ENCODE data around the gene TEP1. TPM values are rescaled to one million over a fixed set of nuclear protein-coding genes. Genes with fewer than 3 reads are reported as not detected.

The TEP1 gene
- total RNA-seq (10 to 100 TPM; 23.5 to 56.0 (median 43.6) TPM), polyA plus RNA-seq (1 to 10 TPM in 1 of 2 donors, under 1 TPM in 1; 0.74 to 6.3 TPM), total RNA-seq (86.8 reads per million, percentile 82 among the genes with 10 or more reads in this experiment)

DNA sequence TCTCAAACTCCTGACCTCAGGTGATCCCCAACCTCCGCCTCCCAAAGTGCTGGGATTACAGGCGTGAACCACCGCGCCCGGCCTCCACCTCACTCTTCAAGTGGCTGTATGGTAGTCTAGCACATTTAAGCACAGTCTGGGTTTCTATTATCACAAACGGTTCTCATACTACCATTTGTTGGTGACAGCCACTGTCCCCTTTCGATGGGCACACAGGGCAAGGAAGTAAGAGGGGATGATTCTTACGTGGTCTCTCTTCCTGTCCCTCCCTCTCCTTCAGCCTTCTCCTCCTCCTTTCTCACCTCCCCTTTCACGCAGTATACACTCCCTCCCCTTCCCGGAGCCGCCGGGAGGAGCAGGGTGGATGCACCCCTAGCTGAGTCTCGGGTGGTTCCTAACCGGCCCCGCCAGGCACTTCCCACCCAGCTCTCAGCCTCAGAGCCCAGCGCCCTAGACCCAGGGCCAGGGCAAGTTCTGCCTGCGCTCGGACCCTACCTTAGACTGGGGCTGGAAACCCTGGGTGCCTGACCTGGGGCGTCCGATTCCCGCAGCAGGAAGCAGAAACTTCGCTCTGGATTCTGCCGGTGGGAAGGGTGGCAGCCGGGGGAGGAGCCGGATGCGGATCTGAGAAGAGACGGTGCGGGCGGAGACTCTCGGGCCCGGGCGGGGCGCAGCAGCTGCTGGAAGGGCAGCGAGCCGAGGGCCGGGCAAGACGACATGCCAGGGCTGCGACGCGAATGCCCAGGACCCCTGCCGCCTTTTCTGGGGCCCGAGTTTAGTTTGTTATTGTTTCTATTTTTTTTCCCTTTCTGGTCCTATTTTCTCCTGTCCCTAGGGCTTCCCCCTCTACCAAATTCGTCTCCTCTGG, at the start of gene TEP1:
TEP1 (minus strand) TSS at position 626 of the 868 bp plus-strand sequence. CDS start 5,062 bp downstream, outside the sequence.
- peaks cover 0 to 4% (median 0%) of the 10 kb centered on the region in 3 experiments for H3K36me3 ChIP-seq (ENCODE audit: control insufficient read depth in 2 of 3, insufficient read depth in 3 of 3, low read length in 3 of 3)
- no peaks in the 10 kb centered on the region for H3K27me3 ChIP-seq (ENCODE audit: control insufficient read depth in 2 of 2, insufficient read depth in 2 of 2, low read length in 2 of 2)
- intact Hi-C loops (cut with micrococcal nuclease) = loop anchor here (1.0 to 2.0 kb wide), 9 partner anchors 42 to 271 kb away; partner anchors contain the start of genes PARP2 (in 2 of the 2), PIP4P1 (in 2 of the 2), APEX1 (in 1 of the 2) and CCNB1IP1 (in 1 of the 2)
- H3K36me3 Mint-ChIP-seq = peaks cover 0 to 3% (median 0%) of the 10 kb centered on the region in 5 donors
- H3K4me1 ChIP-seq (ENCODE audit: control insufficient read depth in 2 of 2, insufficient read depth in 2 of 2, low read length in 2 of 2) = peaks cover 8 to 17% of the 10 kb centered on the region in 2 donors
- ATAC-seq (peak; percentile 80), DNase-seq (peak; percentile 46 to 75 (median 57))
- peak within 1 kb of the TSS; percentile 86 for H3K27ac ChIP-seq (ENCODE audit: low read depth, low read length)
- H3K4me3 Mint-ChIP-seq = peak within 1 kb of the TSS; percentile 94 to 100 (median 97)
- POLR2A ChIA-PET = interaction anchor here (0.6 to 3.8 kb wide), 9 partner anchors 42 to 269 kb away, joined by 3 to 24 read pairs (median 9); partner anchors contain the start of genes APEX1, OSGEP, PARP2 and PIP4P1
- no peaks in the 10 kb centered on the region for H3K27me3 Mint-ChIP-seq
- H3K4me1 Mint-ChIP-seq = peaks cover 31 to 60% (median 46%) of the 10 kb centered on the region in 7 donors
- H3K9me3 ChIP-seq (ENCODE audit: control insufficient read depth in 2 of 3, low read length in 3 of 3) = no peaks in the 10 kb centered on the region
- H3K4me3 ChIP-seq (ENCODE audit: low read length) = peak within 1 kb of the TSS; percentile 71
- CTCF ChIA-PET = interaction anchor here (0.5 to 2.9 kb wide), 8 partner anchors 8 to 197 kb away, joined by 3 to 19 read pairs (median 6); partner anchors contain the start of genes PARP2, PIP4P1 and PNP
- H3K9me3 Mint-ChIP-seq = no peaks in the 10 kb centered on the region
- peak within 1 kb of the TSS; percentile 90 to 99 (median 93) for H3K27ac Mint-ChIP-seq

DNA sequence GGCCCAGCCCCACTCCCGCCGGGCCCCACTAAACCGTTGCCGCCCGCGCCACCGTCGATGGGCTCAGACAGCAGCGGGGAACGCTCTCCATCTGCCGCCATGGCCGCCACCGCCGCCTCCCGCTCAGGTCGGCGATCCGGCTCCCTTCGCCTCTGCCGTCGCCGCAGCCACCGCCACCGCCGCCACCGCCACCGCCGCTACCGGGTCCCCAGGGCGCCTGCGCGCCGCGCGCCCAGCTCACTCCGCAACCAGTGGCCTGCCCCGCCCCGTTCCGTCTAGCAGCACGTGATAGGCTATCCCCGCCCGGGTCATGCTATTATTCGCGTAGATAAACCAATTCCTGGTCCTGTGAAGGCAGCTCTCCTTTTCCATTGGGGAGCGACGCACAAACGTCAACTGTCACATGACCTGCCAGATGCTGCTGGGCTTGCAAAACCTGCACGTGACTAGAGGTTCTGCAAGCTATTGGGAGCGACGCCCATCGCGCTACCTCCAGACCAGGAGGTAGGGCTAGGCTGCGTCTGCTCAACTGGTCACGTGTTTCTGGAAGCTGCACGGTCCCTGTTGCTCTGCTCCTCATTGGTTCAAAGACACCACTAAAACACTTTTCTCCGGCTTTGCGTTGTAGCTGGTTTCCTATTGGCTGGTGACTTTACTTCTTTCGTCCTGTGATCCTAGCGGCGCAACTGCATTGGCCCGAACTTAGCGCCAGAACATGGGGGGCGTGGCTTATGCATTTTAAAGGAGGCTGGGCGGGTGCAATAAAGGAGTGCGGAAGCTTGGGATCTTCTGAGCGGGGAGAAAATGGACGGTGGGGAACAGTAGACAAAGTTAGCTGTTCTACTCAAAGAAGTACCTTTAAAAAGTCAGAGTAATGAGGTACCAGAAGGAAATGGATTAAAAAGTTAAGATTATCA, 48.2 kb upstream of the TEP1 start, which contains the start of gene PIP4P1:
PIP4P1 (minus strand) TSS at position 210 of the 917 bp plus-strand sequence; CDS start at position 101, 109 bp downstream.
- H3K27me3 ChIP-seq (ENCODE audit: control insufficient read depth in 2 of 2, insufficient read depth in 2 of 2, low read length in 2 of 2) = no peaks in the 10 kb centered on the region
- H3K4me3 ChIP-seq (ENCODE audit: low read length) = peak within 1 kb of the TSS; percentile 83
- Mint-ChIP-seq H3K27ac (peak within 1 kb of the TSS; percentile 88 to 99 (median 92)), H3K9me3 (peaks cover 0 to 5% (median 0%) of the 10 kb centered on the region in 11 donors), H3K4me1 (peaks cover 18 to 36% (median 32%) of the 10 kb centered on the region in 7 donors), H3K36me3 (peaks cover 5 to 20% (median 9%) of the 10 kb centered on the region in 5 donors), H3K27me3 (peaks cover 0 to 2% (median 0%) of the 10 kb centered on the region in 5 donors), H3K4me3 (peak within 1 kb of the TSS; percentile 81 to 97 (median 92))
- peak; percentile 92 for ATAC-seq
- POLR2A ChIA-PET = interaction anchor here (0.5 to 4.9 kb wide), 30 partner anchors 8 to 320 kb away, joined by 3 to 38 read pairs (median 5); partner anchors contain the start of genes PARP2, PNP, RNASE4 and RNASE6
- no peaks in the 10 kb centered on the region for H3K9me3 ChIP-seq (ENCODE audit: control insufficient read depth in 2 of 3, low read length in 3 of 3)
- H3K4me1 ChIP-seq (ENCODE audit: control insufficient read depth in 2 of 2, insufficient read depth in 2 of 2, low read length in 2 of 2) = peaks cover 19 to 20% of the 10 kb centered on the region in 2 donors
- intact Hi-C loops (cut with micrococcal nuclease) = loop anchor here (1.0 to 5.0 kb wide), 10 partner anchors 8 to 923 kb away; partner anchors contain the start of genes PARP2 (in 2 of the 2), PNP (in 2 of the 2), TEP1 (in 2 of the 2) and HNRNPC (in 1 of the 2)
- H3K27ac ChIP-seq (ENCODE audit: low read depth, low read length) = peak within 1 kb of the TSS; percentile 96
- peak; percentile 95 to 100 (median 99) for DNase-seq
- H3K36me3 ChIP-seq (ENCODE audit: control insufficient read depth in 2 of 3, insufficient read depth in 3 of 3, low read length in 3 of 3) = peaks cover 19 to 37% (median 25%) of the 10 kb centered on the region in 3 experiments
- CTCF ChIA-PET = interaction anchor here (0.6 to 1.6 kb wide), 6 partner anchors 10 to 47 kb away, joined by 3 to 8 read pairs (median 3); no protein-coding TSS in a partner anchor

DNA sequence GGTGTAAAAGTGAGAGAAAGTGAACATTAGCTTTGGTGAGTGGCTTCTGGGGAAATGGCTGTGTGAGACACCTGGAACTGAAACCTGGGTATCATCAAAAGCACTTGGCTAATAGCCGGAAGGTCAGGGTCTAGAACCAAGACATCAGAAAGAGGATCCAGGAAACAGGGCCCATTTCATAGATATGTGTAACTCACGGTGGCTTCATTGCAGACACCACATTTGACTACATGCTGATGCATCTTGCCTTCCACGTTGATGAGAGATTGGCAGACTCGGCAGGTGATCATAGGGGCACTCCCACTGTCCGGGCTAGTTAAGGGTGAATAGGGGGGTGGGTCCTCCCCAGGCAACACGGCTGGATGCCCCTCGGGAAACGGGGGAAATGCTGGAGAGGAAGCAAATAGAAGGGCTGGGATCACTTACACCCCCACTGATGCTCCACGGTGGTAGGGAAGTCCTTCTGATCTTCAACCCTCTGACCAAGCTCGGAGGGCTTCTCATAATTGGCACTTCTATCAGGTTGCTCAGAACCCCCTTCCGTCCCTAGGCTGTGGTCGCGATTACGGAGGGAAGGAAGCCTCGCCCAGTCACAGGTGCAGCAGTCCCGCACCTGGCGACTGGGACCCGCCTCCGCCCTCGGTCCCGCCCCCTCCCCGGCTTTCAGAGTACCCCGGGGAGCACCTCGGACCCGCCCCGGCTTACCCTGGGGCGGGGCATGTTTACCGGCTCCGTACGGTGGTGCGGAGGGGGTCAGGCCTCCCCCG, 47.3 kb upstream of the TEP1 start:
- peaks cover 0 to 5% (median 0%) of the 10 kb centered on the region in 11 donors for H3K9me3 Mint-ChIP-seq
- ATAC-seq = peak; percentile 15
- intact Hi-C loops (cut with micrococcal nuclease) = loop anchor here (1.0 to 5.0 kb wide), 10 partner anchors 9 to 924 kb away; partner anchors contain the start of genes PARP2 (in 2 of the 2), PNP (in 2 of the 2), TEP1 (in 2 of the 2) and HNRNPC (in 1 of the 2)
- H3K27ac ChIP-seq (ENCODE audit: low read depth, low read length) = peak overlapping the region; percentile 96
- peaks cover 24 to 40% (median 25%) of the 10 kb centered on the region in 3 experiments for H3K36me3 ChIP-seq (ENCODE audit: control insufficient read depth in 2 of 3, insufficient read depth in 3 of 3, low read length in 3 of 3)
- CTCF ChIA-PET = interaction anchor here (1.0 to 1.6 kb wide), 3 partner anchors 11 to 46 kb away, joined by 3 to 8 read pairs (median 3); no protein-coding TSS in a partner anchor
- peak overlapping the region; percentile 88 to 99 (median 92) for H3K27ac Mint-ChIP-seq
- no peaks in the 10 kb centered on the region for H3K9me3 ChIP-seq (ENCODE audit: control insufficient read depth in 2 of 3, low read length in 3 of 3)
- DNase-seq = peak in 7 of 9 donors; percentile 15 to 84 (median 77)
- H3K27me3 Mint-ChIP-seq = peaks cover 0 to 2% (median 0%) of the 10 kb centered on the region in 5 donors
- H3K4me3 ChIP-seq (ENCODE audit: low read length) = peak overlapping the region; percentile 83
- peaks cover 27 to 29% of the 10 kb centered on the region in 2 donors for H3K4me1 ChIP-seq (ENCODE audit: control insufficient read depth in 2 of 2, insufficient read depth in 2 of 2, low read length in 2 of 2)
- H3K4me1 Mint-ChIP-seq = peaks cover 18 to 36% (median 32%) of the 10 kb centered on the region in 7 donors
- H3K27me3 ChIP-seq (ENCODE audit: control insufficient read depth in 2 of 2, insufficient read depth in 2 of 2, low read length in 2 of 2) = no peaks in the 10 kb centered on the region
- peak overlapping the region; percentile 81 to 97 (median 92) for H3K4me3 Mint-ChIP-seq
- POLR2A ChIA-PET = interaction anchor here (0.8 to 4.9 kb wide), 18 partner anchors 9 to 320 kb away, joined by 3 to 38 read pairs (median 12); partner anchors contain the start of genes PARP2, PNP, RNASE4 and RNASE6
- peaks cover 5 to 20% (median 9%) of the 10 kb centered on the region in 5 donors for H3K36me3 Mint-ChIP-seq

DNA sequence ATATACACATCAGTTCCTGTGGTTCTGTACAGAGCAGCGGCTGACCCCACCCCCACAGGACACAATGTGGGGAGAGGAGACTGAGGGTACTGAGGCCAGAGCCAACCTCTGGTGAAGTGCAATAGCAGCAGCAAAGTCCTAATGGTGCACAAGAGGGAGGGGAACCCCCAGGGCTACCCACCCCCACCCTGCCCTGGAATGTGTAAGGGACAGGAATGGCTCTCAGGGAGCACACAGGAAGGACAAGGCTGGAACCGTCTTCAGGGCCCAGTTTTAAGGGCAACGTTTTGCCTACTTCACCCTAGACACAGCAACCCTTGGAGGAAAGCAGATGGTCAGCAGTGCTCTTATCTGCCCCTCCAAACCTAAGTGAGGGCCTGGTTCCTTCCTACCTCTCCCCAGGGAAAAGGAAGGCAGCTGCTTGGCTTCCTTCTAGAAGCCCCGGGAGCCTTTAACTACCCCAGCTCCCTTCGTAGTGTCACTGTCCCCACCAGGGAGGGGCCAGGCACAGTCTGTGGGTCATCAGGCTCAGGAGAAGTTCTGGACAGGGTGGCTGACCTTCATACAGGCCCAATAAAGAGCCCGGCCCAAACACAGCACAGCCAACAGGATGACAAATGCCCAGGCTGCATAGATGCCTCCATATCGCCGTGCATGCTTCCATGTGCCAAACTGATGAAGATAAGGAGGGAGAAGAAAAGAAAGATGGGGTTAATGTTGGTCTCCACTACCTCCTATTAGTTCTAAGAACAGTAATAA, 44.9 kb upstream of the TEP1 start:
- intact Hi-C loops (cut with micrococcal nuclease) = loop anchor here in 1 of 2 donors (10.0 kb wide), 1 partner anchor 997 kb away; the partner anchor contains the start of gene CHD8
- Mint-ChIP-seq H3K27me3 (no peaks in the 10 kb centered on the region), H3K9me3 (peaks cover 0 to 5% (median 0%) of the 10 kb centered on the region in 11 donors), H3K4me3 (peak overlapping the region in 1 of 10 donors; percentile 32), H3K4me1 (peaks cover 18 to 40% (median 32%) of the 10 kb centered on the region in 7 donors), H3K27ac (peak overlapping the region in 7 of 9 donors; percentile 54 to 98 (median 88)), H3K36me3 (peaks cover 5 to 20% (median 9%) of the 10 kb centered on the region in 5 donors)
- DNase-seq (no peak), ATAC-seq (no peak)
- H3K27ac ChIP-seq (ENCODE audit: low read depth, low read length) = peak overlapping the region; percentile 96
- peaks cover 24 to 40% (median 25%) of the 10 kb centered on the region in 3 experiments for H3K36me3 ChIP-seq (ENCODE audit: control insufficient read depth in 2 of 3, insufficient read depth in 3 of 3, low read length in 3 of 3)
- H3K9me3 ChIP-seq (ENCODE audit: control insufficient read depth in 2 of 3, low read length in 3 of 3) = no peaks in the 10 kb centered on the region
- H3K27me3 ChIP-seq (ENCODE audit: control insufficient read depth in 2 of 2, insufficient read depth in 2 of 2, low read length in 2 of 2) = no peaks in the 10 kb centered on the region
- CTCF ChIA-PET = no interaction called here
- no peak overlapping the region for H3K4me3 ChIP-seq (ENCODE audit: low read length)
- H3K4me1 ChIP-seq (ENCODE audit: control insufficient read depth in 2 of 2, insufficient read depth in 2 of 2, low read length in 2 of 2) = peaks cover 27 to 36% of the 10 kb centered on the region in 2 donors
- POLR2A ChIA-PET = interaction anchor here (0.6 to 1.5 kb wide), 6 partner anchors 10 to 224 kb away, joined by 3 to 5 read pairs (median 4); partner anchors contain the start of gene PNP
